Type B pancreatic cell (in vitro differentiated cells): ENCODE data around the gene SPRY4. TPM values are rescaled to one million over a fixed set of nuclear protein-coding genes. Genes with fewer than 3 reads are reported as not detected.
"Not testable (repeated sequence)": the region's sequence is repeated elsewhere in the genome, so short reads cannot be mapped to it uniquely, and the experiment has no call there.

Experiments used
- DNase-seq: peaks from one replicate; pipeline ENCODE4 v3.0.0; 2021; ENCODE audit warnings: mixed read lengths; ENCODE audit not compliant: unreplicated experiment; ENCODE audit errors: extremely low spot score
- H3K27ac Mint-ChIP-seq: 2 replicates; pipeline ENCODE4 v1.8.0; 2021; ENCODE audit warnings: mild to moderate bottlenecking, mixed read lengths
- H3K27me3 Mint-ChIP-seq: 2 replicates; pipeline ENCODE4 v1.8.0; 2021; ENCODE audit warnings: mixed read lengths
- H3K36me3 Mint-ChIP-seq: 2 replicates; pipeline ENCODE4 v1.8.0; 2021; ENCODE audit warnings: mixed read lengths
- H3K4me1 Mint-ChIP-seq: one replicate; pipeline ENCODE4 v1.8.0; 2021; ENCODE audit warnings: mixed read lengths; ENCODE audit not compliant: unreplicated experiment
- H3K4me3 Mint-ChIP-seq: 2 replicates; pipeline ENCODE4 v1.8.0; 2021; ENCODE audit warnings: mild to moderate bottlenecking, mixed read lengths
- H3K9me3 Mint-ChIP-seq: 2 replicates; pipeline ENCODE4 v1.8.0; 2021; ENCODE audit warnings: mixed read lengths
- total RNA-seq: library from RNA; stranded (reverse); gene quantifications from 2 replicates; pipeline ENCODE4 v1.2.1, GENCODE V29; 2021; ENCODE audit warnings: low replicate concordance
- TF ChIP-seq, protein P1 (sequence below): fragments of 200-600 bp; sonication (generic); conservative IDR thresholded peaks from 2 replicates; pipeline ENCODE4 v1.5.0; 2021; ENCODE audit warnings: antibody characterized with exemption, mild to moderate bottlenecking

Gene SPRY4
- total RNA-seq, 1 donor from 2014 or later, result 20.7 TPM

DNA sequence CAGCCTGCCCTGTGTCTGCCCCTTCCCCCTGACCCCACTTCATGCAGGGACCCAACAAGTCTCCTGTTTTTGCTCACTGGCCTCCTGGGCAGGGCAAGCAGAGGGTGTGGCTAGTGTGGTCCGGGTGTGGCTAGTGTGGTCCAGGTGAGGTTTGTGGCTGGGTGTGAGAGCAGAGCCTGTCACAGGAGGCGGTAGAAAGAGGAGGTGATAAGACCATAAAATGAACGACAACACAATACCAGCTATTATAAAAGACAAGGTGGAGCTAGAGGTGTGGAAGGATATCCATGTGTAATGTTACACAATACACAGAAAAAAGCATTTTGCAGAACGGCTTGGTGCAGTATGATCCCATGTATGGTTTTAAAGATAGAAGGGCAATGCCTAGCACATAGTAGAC is 23.3 kb downstream of the SPRY4 start:
- TF ChIP-seq, protein P1, sequence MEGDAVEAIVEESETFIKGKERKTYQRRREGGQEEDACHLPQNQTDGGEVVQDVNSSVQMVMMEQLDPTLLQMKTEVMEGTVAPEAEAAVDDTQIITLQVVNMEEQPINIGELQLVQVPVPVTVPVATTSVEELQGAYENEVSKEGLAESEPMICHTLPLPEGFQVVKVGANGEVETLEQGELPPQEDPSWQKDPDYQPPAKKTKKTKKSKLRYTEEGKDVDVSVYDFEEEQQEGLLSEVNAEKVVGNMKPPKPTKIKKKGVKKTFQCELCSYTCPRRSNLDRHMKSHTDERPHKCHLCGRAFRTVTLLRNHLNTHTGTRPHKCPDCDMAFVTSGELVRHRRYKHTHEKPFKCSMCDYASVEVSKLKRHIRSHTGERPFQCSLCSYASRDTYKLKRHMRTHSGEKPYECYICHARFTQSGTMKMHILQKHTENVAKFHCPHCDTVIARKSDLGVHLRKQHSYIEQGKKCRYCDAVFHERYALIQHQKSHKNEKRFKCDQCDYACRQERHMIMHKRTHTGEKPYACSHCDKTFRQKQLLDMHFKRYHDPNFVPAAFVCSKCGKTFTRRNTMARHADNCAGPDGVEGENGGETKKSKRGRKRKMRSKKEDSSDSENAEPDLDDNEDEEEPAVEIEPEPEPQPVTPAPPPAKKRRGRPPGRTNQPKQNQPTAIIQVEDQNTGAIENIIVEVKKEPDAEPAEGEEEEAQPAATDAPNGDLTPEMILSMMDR, result no peak
- H3K36me3 Mint-ChIP-seq, result no peaks in the 10 kb centered on the region
- no peak overlapping the region for H3K27ac Mint-ChIP-seq
- no peak for DNase-seq
- H3K4me3 Mint-ChIP-seq, result no peak overlapping the region
- H3K27me3 Mint-ChIP-seq, result no peaks in the 10 kb centered on the region
- peaks cover 46% of the 10 kb centered on the region for H3K4me1 Mint-ChIP-seq
- no peaks in the 10 kb centered on the region for H3K9me3 Mint-ChIP-seq

DNA sequence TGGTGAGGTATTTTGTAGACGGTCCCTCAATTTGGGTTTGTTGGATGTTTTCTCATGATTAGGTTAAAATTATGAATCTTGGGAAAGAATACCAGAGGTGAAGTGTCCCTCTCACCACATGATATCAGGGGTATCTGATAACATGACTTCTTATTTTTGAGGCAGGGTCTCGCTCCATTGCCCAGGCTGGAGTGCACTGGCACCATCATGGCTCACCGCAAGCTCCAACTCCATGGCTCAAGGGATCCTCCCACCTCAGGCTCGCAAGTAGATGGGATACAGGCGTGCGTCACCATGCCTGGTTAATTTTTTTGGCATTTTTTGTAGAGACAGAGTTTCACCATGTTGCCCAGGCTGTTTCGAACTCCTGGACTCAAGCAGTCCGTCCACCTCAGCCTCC is 24.1 kb downstream of the SPRY4 start:
- DNase-seq, result no peak
- H3K27me3 Mint-ChIP-seq, result no peaks in the 10 kb centered on the region

GRCh38 chr5:142298789-142299188 is 26.0 kb downstream of the SPRY4 start:
- Mint-ChIP-seq H3K36me3 (no peaks in the 10 kb centered on the region), H3K27ac (no peak overlapping the region), H3K9me3 (no peaks in the 10 kb centered on the region), H3K27me3 (no peaks in the 10 kb centered on the region), H3K4me3 (no peak overlapping the region), H3K4me1 (peaks cover 46% of the 10 kb centered on the region)
- DNase-seq, result no peak
- TF ChIP-seq, protein P1, result no peak

More for the DNA sequence above, 24.1 kb downstream of the SPRY4 start:
- H3K36me3 Mint-ChIP-seq, result no peaks in the 10 kb centered on the region
- H3K9me3 Mint-ChIP-seq, result no peaks in the 10 kb centered on the region
- TF ChIP-seq, protein P1, result no peak
- no peak overlapping the region for H3K4me3 Mint-ChIP-seq
- H3K4me1 Mint-ChIP-seq, result peaks cover 47% of the 10 kb centered on the region
- no peak overlapping the region for H3K27ac Mint-ChIP-seq

DNA sequence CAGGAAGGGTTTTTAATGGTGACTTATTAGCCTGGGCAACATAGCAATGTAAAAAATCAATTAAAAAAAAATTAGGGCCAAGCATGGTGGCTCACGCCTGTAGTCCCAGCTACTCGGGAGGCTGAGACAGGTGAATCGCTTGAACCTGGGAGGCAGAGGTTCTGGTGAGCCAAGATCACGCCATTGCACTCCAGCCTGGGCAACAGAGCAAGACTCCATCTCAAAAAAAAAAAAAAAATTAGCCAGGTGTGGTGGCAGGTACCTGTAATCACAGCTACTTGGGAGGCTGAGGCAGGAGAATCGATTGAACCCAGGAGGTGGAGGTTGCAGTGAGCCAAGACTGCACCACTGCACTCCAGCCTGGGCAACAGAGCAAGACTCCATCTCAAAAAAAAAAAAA is 27.0 kb downstream of the SPRY4 start:
- H3K36me3 Mint-ChIP-seq, H3K9me3 Mint-ChIP-seq, H3K27ac Mint-ChIP-seq, DNase-seq, H3K27me3 Mint-ChIP-seq, H3K4me3 Mint-ChIP-seq: not testable (repeated sequence)
- H3K4me1 Mint-ChIP-seq, result peaks cover 45% of the 10 kb centered on the region

DNA sequence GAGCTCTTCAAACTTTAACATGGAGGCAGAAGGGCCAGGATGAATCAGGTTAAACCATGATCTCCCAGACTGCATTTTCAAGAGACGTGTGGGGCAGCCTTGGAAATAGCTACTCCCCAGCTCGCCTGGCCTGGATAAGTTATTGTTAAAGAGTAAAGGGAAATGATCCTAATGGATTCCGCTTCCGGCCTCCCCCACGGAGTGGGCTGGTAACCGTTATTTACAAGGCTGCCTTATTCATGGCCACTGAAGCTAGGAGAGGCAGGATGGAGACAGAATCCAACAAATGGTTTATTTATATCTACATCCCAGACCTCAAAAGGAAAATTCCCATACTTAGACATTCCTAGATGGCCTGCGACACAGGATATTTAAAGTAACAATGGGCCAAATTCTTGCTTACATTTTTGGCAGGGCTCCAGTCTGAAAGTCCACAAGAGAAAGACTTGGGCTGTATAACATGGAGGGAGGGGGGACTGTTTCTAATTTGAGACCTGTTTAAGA is 27.9 kb downstream of the SPRY4 start:
- Mint-ChIP-seq H3K27ac (no peak overlapping the region), H3K27me3 (no peaks in the 10 kb centered on the region), H3K4me1 (peaks cover 45% of the 10 kb centered on the region), H3K9me3 (no peaks in the 10 kb centered on the region), H3K4me3 (no peak overlapping the region), H3K36me3 (no peaks in the 10 kb centered on the region)
- TF ChIP-seq, protein P1, result no peak
- DNase-seq, result no peak

DNA sequence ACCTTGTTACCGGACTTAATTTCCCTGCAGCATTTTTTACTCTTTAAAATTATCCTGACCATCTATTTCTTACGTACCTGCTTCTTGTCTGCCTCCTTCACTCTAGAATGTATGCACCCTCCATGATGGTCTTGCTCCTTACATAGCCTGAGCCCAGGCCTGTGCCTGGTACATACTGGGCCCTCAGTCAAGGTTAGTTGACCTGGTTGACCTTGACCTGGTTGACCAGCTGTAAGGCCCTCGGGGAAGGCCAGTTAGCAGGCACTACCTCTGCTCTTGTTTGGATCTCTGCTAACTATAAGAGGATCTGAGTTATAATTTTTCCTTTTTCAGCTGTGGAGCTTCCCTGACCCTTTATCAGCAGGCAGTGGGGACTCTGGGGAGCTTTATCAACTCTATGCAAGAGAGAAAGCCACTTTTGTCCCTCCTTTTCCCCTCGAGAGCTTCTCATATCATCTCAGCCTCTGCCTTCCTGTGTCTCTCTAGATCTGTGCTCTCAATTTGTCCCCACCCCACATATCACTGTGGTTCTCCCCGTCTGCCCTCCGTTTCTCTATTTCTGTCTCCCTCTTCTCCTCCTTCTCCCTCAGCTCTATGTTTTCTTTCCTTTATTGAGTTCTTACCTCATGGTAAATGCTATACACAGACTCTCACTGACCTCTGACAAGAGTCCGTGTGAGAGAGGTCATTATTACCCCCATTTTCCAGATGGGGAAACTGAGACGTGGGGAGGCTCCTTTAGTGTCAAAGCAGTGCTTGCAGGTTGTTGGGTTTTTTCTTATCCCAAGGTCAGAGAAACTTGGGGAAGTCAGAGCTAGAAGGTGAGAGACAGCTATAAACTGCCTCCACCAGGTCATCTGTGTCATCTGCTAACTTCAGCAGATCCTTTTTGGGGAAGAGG is 28.6 kb downstream of the SPRY4 start:
- H3K4me3 Mint-ChIP-seq, result no peak overlapping the region
- H3K4me1 Mint-ChIP-seq, result peaks cover 41% of the 10 kb centered on the region
- no peaks in the 10 kb centered on the region for H3K36me3 Mint-ChIP-seq
- H3K27me3 Mint-ChIP-seq, result no peaks in the 10 kb centered on the region
- TF ChIP-seq, protein P1, result no peak
- DNase-seq, result no peak
- H3K9me3 Mint-ChIP-seq, result no peaks in the 10 kb centered on the region
- peak overlapping the region; percentile 71 for H3K27ac Mint-ChIP-seq
